Testis (tissue), 3 donors: Measurements from ENCODE around the gene PAPPA2. TPM values are rescaled to one million over a fixed set of nuclear protein-coding genes. Genes with fewer than 3 reads are reported as not detected.
"Not testable (repeated sequence)": the region's sequence is repeated elsewhere in the genome, so short reads cannot be mapped to it uniquely, and the experiment has no call there.

Experiments
- DNase-seq: peaks from one replicate; pipeline ENCODE4 v3.0.0-alpha.2; 2019
- H3K27ac ChIP-seq, 2 donors: fragments of 200-600 bp; sonication (generic); one replicate each; pipeline ENCODE4 v1.5.1; 2019
- H3K27me3 ChIP-seq: fragments of 200-600 bp; sonication (generic); one replicate; pipeline ENCODE4 v1.5.1; 2019
- H3K36me3 ChIP-seq: fragments of 200-600 bp; sonication (generic); one replicate; pipeline ENCODE4 v1.5.1; 2017; ENCODE audit warnings: low read depth; ENCODE audit errors: missing control alignments
- H3K4me1 ChIP-seq: fragments of 200-600 bp; sonication (generic); one replicate; pipeline ENCODE4 v1.5.1; 2019
- H3K4me3 ChIP-seq, 2 donors: fragments of 200-600 bp; sonication (generic); one replicate each; pipeline ENCODE4 v1.5.1; 2017 to 2019
- H3K9me3 ChIP-seq: fragments of 200-600 bp; sonication (generic); one replicate; pipeline ENCODE4 v1.5.1; 2017
- POLR2A ChIP-seq: fragments of 450-650 bp; IDR thresholded peaks from one replicate; pipeline ENCODE4 v1.6.1; 2017; ENCODE audit warnings: antibody characterized with exemption, mild to moderate bottlenecking, moderate library complexity
- WGBS, 2 donors: methylation state at CpG; one replicate each; pipeline ENCODE4 v1.1.5; 2018; 5-methylcytosine and 5-hydroxymethylcytosine counted together
- intact Hi-C: fragments of 100-400 bp; cut with DNase I; formaldehyde crosslinking; loops from one replicate; pipeline ENCODE4 v1.15.1; 2023; ENCODE audit warnings: low total_unique reads
- polyA plus RNA-seq: library from polyadenylated mRNA; stranded (reverse); fragments of 350-450 nt; fragmentation: Illumina TruSeq; extraction: RNeasy Lipid Tissue Mini Kit (QIAGEN cat#74804); gene quantifications from one replicate; pipeline ENCODE4 v1.2.3, GENCODE V29; 2014; ENCODE audit warnings: low read depth, low replicate concordance; ENCODE audit not compliant: insufficient read depth
- total RNA-seq, 2 donors: library from RNA; depleted of rRNA; stranded (reverse); fragments of >200 nt; gene quantifications; one replicate each; pipeline ENCODE4 v1.2.3, GENCODE V29; 2016
- TF ChIP-seq, protein P1 (sequence below), 3 experiments: fragments of 450-650 bp in 2 of 3; fragments of 200-600 bp in 1 of 3; sonication (generic) in 1 of 3; IDR thresholded peaks; one replicate each; pipeline ENCODE4 v1.5.1; 2016 to 2019; ENCODE audit warnings: antibody characterized with exemption in 3 of 3, mild to moderate bottlenecking in 2 of 3, moderate library complexity in 1 of 3

Gene PAPPA2
- total and polyA plus RNA-seq, 3 donors from 2014 or later, result 0.80 to 2.2 (median 2.2) TPM

DNA sequence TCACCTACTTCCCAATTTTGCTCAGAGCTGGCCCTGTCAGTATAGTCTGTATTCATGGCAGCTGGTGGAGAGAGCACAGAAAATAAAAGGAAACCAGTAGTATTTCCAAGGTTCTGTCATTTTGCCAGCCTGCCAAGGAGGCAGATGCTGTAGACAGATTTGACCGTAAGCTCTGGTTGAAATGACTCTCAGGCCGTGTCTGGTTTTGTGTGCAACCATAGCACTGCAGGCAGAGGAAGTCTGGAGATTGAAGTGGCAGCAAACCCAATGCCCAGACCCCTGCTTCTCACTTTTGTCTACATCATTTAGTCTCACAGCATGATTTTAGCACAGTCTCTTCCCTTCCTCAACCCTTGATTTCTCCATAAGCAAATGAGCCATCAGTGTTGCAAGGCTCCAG is 291.7 kb downstream of the PAPPA2 start:
- DNase-seq, result no peak
- Histone ChIP-seq H3K27ac (no peak overlapping the region), H3K27me3 (no peaks in the 10 kb centered on the region), H3K4me1 (no peaks in the 10 kb centered on the region), H3K9me3 (no peaks in the 10 kb centered on the region), H3K4me3 (no peak overlapping the region), H3K36me3 (no peaks in the 10 kb centered on the region)
- intact Hi-C loops, result no loop called here
- TF ChIP-seq, protein P1, sequence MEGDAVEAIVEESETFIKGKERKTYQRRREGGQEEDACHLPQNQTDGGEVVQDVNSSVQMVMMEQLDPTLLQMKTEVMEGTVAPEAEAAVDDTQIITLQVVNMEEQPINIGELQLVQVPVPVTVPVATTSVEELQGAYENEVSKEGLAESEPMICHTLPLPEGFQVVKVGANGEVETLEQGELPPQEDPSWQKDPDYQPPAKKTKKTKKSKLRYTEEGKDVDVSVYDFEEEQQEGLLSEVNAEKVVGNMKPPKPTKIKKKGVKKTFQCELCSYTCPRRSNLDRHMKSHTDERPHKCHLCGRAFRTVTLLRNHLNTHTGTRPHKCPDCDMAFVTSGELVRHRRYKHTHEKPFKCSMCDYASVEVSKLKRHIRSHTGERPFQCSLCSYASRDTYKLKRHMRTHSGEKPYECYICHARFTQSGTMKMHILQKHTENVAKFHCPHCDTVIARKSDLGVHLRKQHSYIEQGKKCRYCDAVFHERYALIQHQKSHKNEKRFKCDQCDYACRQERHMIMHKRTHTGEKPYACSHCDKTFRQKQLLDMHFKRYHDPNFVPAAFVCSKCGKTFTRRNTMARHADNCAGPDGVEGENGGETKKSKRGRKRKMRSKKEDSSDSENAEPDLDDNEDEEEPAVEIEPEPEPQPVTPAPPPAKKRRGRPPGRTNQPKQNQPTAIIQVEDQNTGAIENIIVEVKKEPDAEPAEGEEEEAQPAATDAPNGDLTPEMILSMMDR (IDR thresholded peaks at IDR 0.05), result no peak
- no peak for TF ChIP-seq POLR2A
- WGBS, 2 donors, result 57 to 91% methylated on average over 2 of the region's 2 CpGs

DNA sequence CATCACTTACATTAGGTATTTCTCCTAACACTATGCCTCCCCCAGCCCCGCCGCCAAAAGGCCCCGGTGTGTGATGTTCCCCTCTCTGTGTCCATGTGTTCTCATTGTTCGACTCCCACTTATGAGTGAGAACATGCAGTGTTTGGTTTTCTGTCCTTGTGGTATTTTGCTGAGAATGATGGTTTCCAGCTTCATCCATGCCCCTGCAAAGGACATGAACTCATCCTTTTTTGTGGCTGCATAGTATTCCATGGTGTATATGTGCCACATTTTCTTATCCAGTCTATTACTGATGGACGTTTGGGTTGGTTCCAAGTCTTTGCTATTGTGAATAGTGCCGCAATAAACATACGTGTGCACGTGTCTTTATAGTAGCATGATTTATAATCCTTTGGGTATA is 293.8 kb downstream of the PAPPA2 start:
- H3K36me3 ChIP-seq, H3K27ac ChIP-seq, H3K9me3 ChIP-seq, H3K4me3 ChIP-seq, H3K4me1 ChIP-seq, DNase-seq, H3K27me3 ChIP-seq, intact Hi-C loops: not testable (repeated sequence)
- 89 to 92% methylated on average over 8 of the region's 8 CpGs for WGBS, 2 donors

DNA sequence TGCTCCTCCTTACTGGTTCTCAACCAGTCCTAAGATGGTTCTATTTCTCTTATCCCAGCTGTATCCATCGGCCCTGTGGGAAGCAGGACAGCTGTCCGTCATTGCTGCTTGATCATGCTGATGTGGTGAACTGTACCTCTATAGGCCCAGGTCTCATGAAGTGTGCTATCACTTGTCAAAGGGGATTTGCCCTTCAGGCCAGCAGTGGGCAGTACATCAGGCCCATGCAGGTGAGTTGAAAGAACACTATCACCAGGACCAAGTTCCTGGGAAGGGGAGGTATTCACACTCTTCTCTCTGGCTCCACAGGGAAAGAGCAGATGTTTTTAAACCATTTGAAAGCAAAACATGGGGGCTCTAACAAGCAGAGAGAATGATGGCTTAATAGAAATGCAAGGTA is 302.6 kb downstream of the PAPPA2 start:
- H3K27me3 ChIP-seq, result no peaks in the 10 kb centered on the region
- no peaks in the 10 kb centered on the region for H3K4me1 ChIP-seq
- TF ChIP-seq, protein P1 (IDR thresholded peaks at IDR 0.05), result no peak
- no peak for TF ChIP-seq POLR2A
- H3K27ac ChIP-seq, result no peak overlapping the region
- no peak for DNase-seq
- intact Hi-C loops, result no loop called here
- 92 to 100% methylated on average over 2 of the region's 2 CpGs for WGBS, 2 donors
- no peaks in the 10 kb centered on the region for H3K36me3 ChIP-seq
- H3K9me3 ChIP-seq, result no peaks in the 10 kb centered on the region
- H3K4me3 ChIP-seq, result no peak overlapping the region

- H3K4me1 ChIP-seq, result no peaks in the 10 kb centered on the region
- H3K9me3 ChIP-seq, result no peaks in the 10 kb centered on the region
- 88% methylated on average over 1 of the region's 1 CpG for WGBS, 2 donors
- intact Hi-C loops, result no loop called here
- no peaks in the 10 kb centered on the region for H3K27me3 ChIP-seq
- DNase-seq, result no peak
- no peak for TF ChIP-seq POLR2A
- TF ChIP-seq, protein P1 (IDR thresholded peaks at IDR 0.05), result no peak
- H3K27ac ChIP-seq, result no peak overlapping the region
- no peaks in the 10 kb centered on the region for H3K36me3 ChIP-seq
- H3K4me3 ChIP-seq, result no peak overlapping the region
Measured at GRCh38 chr1:176766779-176767178, 303.8 kb downstream of the PAPPA2 start.

DNA sequence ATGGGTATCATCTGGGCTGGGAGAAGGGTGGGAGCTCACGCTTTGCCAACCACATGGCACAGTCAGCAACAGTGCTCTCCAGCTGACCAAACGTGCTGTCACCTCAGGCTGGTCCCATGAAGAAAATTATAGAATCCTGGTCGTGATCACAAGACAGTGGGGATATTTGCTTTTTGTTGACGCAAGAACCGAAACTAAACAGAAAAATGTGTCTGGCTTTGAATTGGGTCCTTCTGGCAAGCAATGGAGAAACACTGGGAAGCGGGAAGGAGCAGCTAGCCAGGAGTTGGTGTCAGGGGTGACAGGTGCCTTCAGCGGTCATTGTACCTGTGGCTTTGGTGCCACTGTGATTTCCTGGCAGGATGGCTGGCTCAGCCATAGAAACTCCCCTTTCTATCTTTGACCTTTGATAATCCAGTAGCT is 304.8 kb downstream of the PAPPA2 start:
- Histone ChIP-seq H3K4me1 (no peaks in the 10 kb centered on the region), H3K36me3 (no peaks in the 10 kb centered on the region), H3K9me3 (no peaks in the 10 kb centered on the region), H3K4me3 (no peak overlapping the region), H3K27ac (no peak overlapping the region), H3K27me3 (no peaks in the 10 kb centered on the region)
- no peak for DNase-seq
- intact Hi-C loops, result no loop called here
- TF ChIP-seq, protein P1 (IDR thresholded peaks at IDR 0.05), result no peak
- TF ChIP-seq POLR2A, result no peak
- WGBS, 2 donors, result 88 to 90% methylated on average over 7 of the region's 7 CpGs
